NB4 (cell line): ENCODE results near the gene SBDS.

ENCODE experiments used
- POLR2A ChIP-seq: IDR thresholded peaks from 2 replicates; pipeline ENCODE4 v1.6.1; 2011; ENCODE audit warnings: mild to moderate bottlenecking; ENCODE audit not compliant: insufficient read length; ENCODE audit errors: extremely low read depth
- TF ChIP-seq, protein P1 (sequence below): IDR thresholded peaks from one replicate; pipeline ENCODE4 v1.5.1; 2012; ENCODE audit warnings: low read depth, low read length
- TF ChIP-seq, protein P2 (sequence below): IDR thresholded peaks from 2 replicates; pipeline ENCODE4 v1.6.1; 2011; ENCODE audit warnings: low read depth, low read length

- TF ChIP-seq, protein P1, sequence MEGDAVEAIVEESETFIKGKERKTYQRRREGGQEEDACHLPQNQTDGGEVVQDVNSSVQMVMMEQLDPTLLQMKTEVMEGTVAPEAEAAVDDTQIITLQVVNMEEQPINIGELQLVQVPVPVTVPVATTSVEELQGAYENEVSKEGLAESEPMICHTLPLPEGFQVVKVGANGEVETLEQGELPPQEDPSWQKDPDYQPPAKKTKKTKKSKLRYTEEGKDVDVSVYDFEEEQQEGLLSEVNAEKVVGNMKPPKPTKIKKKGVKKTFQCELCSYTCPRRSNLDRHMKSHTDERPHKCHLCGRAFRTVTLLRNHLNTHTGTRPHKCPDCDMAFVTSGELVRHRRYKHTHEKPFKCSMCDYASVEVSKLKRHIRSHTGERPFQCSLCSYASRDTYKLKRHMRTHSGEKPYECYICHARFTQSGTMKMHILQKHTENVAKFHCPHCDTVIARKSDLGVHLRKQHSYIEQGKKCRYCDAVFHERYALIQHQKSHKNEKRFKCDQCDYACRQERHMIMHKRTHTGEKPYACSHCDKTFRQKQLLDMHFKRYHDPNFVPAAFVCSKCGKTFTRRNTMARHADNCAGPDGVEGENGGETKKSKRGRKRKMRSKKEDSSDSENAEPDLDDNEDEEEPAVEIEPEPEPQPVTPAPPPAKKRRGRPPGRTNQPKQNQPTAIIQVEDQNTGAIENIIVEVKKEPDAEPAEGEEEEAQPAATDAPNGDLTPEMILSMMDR = no peak
- TF ChIP-seq, protein P2, sequence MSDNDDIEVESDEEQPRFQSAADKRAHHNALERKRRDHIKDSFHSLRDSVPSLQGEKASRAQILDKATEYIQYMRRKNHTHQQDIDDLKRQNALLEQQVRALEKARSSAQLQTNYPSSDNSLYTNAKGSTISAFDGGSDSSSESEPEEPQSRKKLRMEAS = no peak
- no peak for TF ChIP-seq POLR2A
Measured at GRCh38 chr7:66950311-66950710, 45.1 kb downstream of the SBDS start.
